Measurements from ENCODE around the gene NPAS3. TPM values are rescaled to one million over a fixed set of nuclear protein-coding genes. Genes with fewer than 3 reads are reported as not detected.

The NPAS3 gene
- total RNA-seq, 2 donors from 2014 or later = 0.33 to 0.78 TPM

GRCh38 chr14:33528655-33529054 lies 590.0 kb downstream of the NPAS3 start:
- H3K9me3 ChIP-seq = no peaks in the 10 kb centered on the region
- WGBS, 2 donors = 81 to 86% methylated on average over 4 of the region's 4 CpGs
- no peaks in the 10 kb centered on the region for H3K4me1 ChIP-seq
- DNase-seq (no peak), ATAC-seq (no peak)
- no peaks in the 10 kb centered on the region for H3K36me3 ChIP-seq (replicated peaks in 1 of 2; ENCODE audit: insufficient read depth in 1 of 2, low read depth in 2 of 2)
- H3K27ac ChIP-seq = no peak overlapping the region
- TF ChIP-seq POLR2A (IDR thresholded peaks at IDR 0.05) (no peak), CTCF (IDR thresholded peaks at IDR 0.05) (no peak)
- no peak overlapping the region for H3K4me3 ChIP-seq
- no peaks in the 10 kb centered on the region for H3K27me3 ChIP-seq
- intact Hi-C loops (cut with DNase I) = no loop called here

- H3K4me3 ChIP-seq = no peak overlapping the region
- no peaks in the 10 kb centered on the region for H3K4me1 ChIP-seq
- H3K36me3 ChIP-seq (replicated peaks in 1 of 2; ENCODE audit: insufficient read depth in 1 of 2, low read depth in 2 of 2) = no peaks in the 10 kb centered on the region
- no peaks in the 10 kb centered on the region for H3K9me3 ChIP-seq
- H3K27me3 ChIP-seq = no peaks in the 10 kb centered on the region
- no peak for ATAC-seq
- no peak overlapping the region for H3K27ac ChIP-seq
- TF ChIP-seq CTCF (IDR thresholded peaks at IDR 0.05) = no peak
- TF ChIP-seq POLR2A (IDR thresholded peaks at IDR 0.05) = no peak
- intact Hi-C loops (cut with DNase I) = no loop called here
- 61 to 63% methylated on average over 11 of the region's 11 CpGs for WGBS, 2 donors
- no peak for DNase-seq
Measured at GRCh38 chr14:33529787-33530757, 591.4 kb downstream of the NPAS3 start.

GRCh38 chr14:33532553-33532952 lies 593.9 kb downstream of the NPAS3 start:
- DNase-seq (no peak), ATAC-seq (no peak)
- H3K27ac ChIP-seq = no peak overlapping the region
- no peaks in the 10 kb centered on the region for H3K36me3 ChIP-seq (replicated peaks in 1 of 2; ENCODE audit: insufficient read depth in 1 of 2, low read depth in 2 of 2)
- TF ChIP-seq CTCF (IDR thresholded peaks at IDR 0.05) = no peak
- no peak for TF ChIP-seq POLR2A (IDR thresholded peaks at IDR 0.05)
- no peaks in the 10 kb centered on the region for H3K9me3 ChIP-seq
- no peaks in the 10 kb centered on the region for H3K4me1 ChIP-seq
- no peak overlapping the region for H3K4me3 ChIP-seq
- WGBS, 2 donors = 66 to 78% methylated on average over 3 of the region's 3 CpGs
- intact Hi-C loops (cut with DNase I) = no loop called here
- H3K27me3 ChIP-seq = no peaks in the 10 kb centered on the region

GRCh38 chr14:33534104-33534503 lies 595.4 kb downstream of the NPAS3 start:
- ATAC-seq (no peak), DNase-seq (no peak)
- intact Hi-C loops (cut with DNase I) = no loop called here
- no peaks in the 10 kb centered on the region for H3K27me3 ChIP-seq
- no peaks in the 10 kb centered on the region for H3K36me3 ChIP-seq (replicated peaks in 1 of 2; ENCODE audit: insufficient read depth in 1 of 2, low read depth in 2 of 2)
- no peaks in the 10 kb centered on the region for H3K4me1 ChIP-seq
- WGBS, 2 donors = 90 to 92% methylated on average over 2 of the region's 2 CpGs
- H3K4me3 ChIP-seq = no peak overlapping the region
- H3K27ac ChIP-seq = no peak overlapping the region
- no peaks in the 10 kb centered on the region for H3K9me3 ChIP-seq
- TF ChIP-seq POLR2A (IDR thresholded peaks at IDR 0.05) = no peak

GRCh38 chr14:33534632-33535031 lies 596.0 kb downstream of the NPAS3 start:
- Histone ChIP-seq H3K4me3 (no peak overlapping the region), H3K4me1 (no peaks in the 10 kb centered on the region), H3K27ac (no peak overlapping the region), H3K36me3 (replicated peaks in 1 of 2; ENCODE audit: insufficient read depth in 1 of 2, low read depth in 2 of 2) (no peaks in the 10 kb centered on the region), H3K27me3 (no peaks in the 10 kb centered on the region), H3K9me3 (no peaks in the 10 kb centered on the region)
- TF ChIP-seq CTCF (IDR thresholded peaks at IDR 0.05) (no peak), POLR2A (IDR thresholded peaks at IDR 0.05) (no peak)
- ATAC-seq (no peak), DNase-seq (no peak)
- intact Hi-C loops (cut with DNase I) = no loop called here
- 79 to 87% methylated on average over 6 of the region's 6 CpGs for WGBS, 2 donors
